ENCODE results near the gene SEMA4G.

The SEMA4G gene, protein sequence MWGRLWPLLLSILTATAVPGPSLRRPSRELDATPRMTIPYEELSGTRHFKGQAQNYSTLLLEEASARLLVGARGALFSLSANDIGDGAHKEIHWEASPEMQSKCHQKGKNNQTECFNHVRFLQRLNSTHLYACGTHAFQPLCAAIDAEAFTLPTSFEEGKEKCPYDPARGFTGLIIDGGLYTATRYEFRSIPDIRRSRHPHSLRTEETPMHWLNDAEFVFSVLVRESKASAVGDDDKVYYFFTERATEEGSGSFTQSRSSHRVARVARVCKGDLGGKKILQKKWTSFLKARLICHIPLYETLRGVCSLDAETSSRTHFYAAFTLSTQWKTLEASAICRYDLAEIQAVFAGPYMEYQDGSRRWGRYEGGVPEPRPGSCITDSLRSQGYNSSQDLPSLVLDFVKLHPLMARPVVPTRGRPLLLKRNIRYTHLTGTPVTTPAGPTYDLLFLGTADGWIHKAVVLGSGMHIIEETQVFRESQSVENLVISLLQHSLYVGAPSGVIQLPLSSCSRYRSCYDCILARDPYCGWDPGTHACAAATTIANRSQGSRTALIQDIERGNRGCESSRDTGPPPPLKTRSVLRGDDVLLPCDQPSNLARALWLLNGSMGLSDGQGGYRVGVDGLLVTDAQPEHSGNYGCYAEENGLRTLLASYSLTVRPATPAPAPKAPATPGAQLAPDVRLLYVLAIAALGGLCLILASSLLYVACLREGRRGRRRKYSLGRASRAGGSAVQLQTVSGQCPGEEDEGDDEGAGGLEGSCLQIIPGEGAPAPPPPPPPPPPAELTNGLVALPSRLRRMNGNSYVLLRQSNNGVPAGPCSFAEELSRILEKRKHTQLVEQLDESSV

DNA sequence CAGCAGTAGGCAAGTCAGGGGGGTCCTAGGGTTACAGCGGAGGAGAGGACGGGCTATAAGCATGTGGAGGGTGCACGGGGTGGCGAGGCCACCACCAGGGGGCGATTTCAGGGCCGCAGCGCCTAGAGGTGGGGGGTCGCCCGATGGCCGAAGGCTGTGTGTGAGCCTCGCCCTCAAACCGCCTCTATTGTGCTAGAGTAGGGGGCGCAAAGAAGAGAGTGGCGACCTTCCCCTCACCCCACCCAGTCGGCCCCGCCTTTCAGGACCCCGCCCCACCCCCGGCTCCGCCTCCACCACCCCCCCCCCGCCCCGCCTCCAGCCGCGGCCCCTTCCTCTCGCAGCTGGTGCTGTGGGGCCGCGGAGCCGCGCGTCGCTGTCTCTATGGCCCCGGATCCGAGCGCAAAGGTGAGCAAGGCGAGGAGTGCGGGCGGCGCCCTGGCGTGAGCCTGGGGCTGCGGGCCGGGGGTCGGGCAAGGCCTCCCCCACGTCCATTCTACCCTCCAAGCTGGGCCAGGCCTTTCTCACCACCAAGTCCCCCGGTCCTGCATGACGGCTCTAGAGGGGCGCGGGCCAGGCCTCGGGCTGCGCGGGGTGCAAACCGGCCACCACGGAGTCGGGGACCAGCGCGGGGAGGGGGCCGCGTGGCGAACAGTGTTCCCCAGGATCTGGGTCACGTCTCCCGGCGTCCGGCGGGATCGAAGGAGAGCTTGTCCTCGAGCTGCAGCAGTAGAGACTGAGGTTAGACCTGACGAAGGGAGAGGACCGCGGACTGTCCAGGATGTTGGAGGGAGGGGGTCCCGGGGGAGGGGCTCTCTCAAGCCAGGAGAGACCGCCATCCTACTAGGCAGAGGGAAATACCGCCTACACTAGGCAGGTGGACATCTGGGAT, at the start of gene SEMA4G:
Gene SEMA4G (plus strand): TSS at position 318 of the 889 bp plus-strand sequence. CDS start 3,409 bp downstream, outside the sequence.
- DNase-seq, result peak; percentile 28 to 69 (median 32)

DNA sequence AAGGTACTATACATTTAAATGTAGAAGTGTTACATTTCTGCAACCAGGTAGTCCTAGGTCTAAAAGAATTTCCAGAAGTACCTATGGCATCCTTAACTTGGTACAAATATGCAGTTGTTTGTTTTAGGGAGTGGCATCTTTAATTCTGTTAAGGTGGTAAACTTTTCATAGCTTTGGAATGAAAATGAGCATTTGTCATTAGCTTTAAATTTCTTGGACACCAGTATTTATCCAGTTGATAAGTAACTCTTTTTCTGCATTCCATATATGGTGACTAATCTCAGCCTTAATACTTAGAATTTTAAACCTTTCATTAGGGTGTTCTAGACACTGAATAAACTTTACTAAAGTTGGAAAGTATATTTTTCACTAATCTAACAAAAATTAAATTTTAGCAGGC, 45.7 kb upstream of the SEMA4G start:
- DNase-seq, result no peak

DNA sequence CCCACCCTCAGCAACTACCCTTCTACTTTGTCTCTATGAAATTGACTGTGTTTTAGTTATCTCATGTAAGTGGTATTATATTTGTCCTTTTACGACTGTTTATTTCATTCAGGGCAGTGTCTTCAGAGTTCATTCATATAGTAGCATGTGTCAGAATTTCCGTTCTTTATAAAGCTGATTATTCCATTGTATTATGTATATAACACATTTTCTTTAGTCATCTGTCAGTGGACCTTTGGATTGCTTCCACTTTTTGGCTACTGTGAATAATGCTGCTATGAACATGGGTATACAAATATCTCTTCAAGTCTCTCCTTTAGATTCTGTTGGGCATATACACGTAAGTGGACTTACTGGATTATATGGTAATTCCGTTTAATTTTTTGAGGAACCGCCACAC, 42.0 kb upstream of the SEMA4G start:
- no peak for DNase-seq

DNA sequence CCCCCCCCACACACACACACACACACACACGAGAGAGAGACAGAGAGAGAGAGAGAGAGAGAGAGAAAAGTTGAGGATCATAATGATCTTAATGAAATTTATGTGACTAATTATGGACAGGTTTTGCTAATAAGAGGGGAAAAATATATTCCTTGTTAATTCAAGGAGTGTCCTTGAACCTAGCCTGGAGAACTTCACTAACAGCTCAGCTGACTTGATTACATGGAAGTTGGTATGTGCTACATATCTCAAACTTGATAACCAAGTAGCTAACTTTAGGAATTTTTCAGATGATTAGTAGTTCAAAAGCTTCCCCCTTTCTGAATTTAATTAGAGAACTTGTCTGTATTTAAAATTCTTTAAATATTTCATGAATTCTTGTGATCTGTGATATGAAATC, 41.3 kb upstream of the SEMA4G start:
- DNase-seq, result no peak

DNA sequence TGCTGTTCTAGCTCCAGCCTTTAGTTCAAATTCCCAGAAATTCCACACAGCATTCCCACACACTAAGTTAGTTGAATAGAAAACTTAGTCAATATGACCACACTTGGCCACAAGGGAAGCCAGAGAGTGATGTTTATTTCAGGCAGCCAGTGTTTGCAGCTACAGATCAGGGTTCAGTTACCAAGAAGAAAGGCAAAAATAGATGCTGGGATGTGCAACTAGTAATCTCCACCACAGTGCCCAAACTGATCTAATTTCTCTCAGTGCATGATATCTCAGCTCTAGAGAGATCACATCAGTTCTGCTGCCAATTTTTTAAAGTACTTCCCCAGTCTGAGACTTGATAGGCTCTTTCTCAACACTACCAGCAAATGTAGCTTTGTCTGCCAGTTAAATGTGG, 38.9 kb upstream of the SEMA4G start:
- no peak for DNase-seq

DNA sequence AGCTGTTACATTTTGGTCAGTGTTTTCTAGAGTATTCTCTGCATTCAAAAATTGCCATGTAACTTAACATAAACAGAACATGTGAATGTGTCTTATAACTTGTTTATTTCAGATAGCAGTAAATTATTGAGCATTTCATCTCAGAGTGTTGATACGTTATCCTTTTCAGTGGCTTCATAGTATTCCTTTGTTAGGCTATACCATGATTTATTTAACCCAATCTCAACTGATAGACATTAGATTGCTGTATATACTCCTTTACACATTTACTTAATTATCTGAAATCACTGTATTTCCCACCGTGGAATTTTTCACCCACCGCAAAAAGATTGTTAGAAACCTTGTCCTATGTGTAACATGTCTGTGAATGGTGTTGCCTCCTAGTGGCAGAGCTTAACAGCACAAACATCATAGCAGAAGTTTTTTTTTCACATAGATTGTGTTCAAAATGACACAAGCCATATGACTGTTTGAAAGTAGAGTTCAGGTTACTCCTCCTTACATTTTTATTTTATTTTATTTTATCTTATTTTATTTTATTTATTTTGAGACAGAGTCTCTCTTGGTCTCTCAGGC, 35.1 kb upstream of the SEMA4G start:
- DNase-seq, result peak; percentile 12 to 28 (median 21)

DNA sequence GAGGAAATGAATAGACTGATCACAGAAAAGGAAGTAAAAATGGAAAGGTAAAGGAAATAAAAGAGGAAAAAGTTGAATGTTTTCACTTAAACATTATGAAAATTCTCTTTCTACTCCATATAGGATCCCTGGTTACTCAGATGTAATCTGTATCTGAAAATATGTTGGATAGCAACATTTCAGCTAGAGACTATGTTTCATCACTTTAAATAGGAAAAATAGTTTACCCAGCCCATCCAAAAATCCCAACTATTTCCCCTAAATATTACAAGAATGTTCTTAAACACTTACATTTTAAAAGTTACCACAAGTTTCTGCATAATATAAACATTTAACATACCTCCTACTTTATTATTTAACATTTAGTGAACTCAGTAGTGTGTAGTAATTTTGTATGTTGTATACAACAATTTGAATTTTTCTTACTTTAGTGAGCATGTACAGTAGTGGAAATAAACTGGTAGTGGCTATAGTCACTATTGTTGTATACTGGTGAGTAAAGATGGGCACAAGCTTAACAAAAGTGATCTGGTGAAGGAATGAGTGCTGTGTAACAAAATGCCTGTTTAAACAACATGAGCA, 29.4 kb upstream of the SEMA4G start:
- DNase-seq, result no peak

DNA sequence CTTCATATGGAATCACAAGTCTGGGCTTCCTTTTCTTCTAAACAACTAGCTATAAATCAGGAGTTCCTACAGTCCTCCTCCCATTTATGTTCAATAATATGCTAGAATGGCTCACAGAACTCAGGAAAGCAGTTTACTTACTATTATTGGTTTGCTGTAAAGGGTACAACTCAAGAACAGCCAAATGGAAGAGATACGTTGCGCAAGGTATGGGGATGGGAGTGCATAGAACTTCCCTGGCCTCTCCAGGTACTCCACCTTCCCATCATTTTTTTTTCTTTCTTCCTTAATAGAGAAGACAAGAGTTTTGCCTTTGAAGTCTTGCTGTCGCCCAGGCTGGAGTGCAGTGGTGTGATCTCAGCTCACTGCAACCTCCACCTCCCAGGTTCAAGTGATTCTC, 27.1 kb upstream of the SEMA4G start:
- no peak for DNase-seq

DNA sequence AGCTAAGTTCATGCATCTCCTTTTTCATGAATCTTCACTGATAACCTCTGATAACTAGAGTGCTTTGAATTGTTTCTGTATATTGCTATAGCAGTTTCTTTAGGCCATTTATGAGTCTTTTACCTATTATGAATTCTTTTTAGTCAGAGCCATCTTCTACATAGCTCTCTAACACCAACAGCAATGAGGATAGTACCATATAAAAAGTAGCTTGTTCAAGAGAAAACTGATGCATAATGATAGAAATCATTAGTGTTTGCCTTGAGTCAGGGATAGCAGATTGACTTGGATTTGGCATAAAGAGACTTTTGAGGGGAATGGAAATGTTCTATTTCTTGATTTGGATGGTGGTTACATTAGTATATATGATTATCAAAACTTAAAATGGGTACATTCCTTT, 25.8 kb upstream of the SEMA4G start:
- no peak for DNase-seq

DNA sequence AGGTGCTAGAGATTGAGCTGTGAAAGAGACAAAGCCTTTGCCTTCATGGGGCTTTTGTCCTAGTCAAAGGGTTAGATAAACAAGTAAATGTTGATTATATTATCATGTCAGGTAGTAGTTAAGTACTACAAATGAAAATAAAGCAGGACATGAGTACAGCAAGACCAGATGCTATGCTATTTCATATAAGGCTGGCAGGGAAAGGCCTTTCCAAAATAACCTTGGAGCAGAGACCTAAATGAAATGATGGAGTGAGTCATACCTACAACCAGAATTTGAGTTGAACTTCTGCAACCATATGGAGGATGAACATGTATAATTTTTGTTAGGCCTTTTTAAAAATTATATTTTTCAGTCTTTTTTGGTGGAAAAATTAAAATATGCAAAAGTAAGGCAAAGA, 23.6 kb upstream of the SEMA4G start:
- DNase-seq, result no peak

DNA sequence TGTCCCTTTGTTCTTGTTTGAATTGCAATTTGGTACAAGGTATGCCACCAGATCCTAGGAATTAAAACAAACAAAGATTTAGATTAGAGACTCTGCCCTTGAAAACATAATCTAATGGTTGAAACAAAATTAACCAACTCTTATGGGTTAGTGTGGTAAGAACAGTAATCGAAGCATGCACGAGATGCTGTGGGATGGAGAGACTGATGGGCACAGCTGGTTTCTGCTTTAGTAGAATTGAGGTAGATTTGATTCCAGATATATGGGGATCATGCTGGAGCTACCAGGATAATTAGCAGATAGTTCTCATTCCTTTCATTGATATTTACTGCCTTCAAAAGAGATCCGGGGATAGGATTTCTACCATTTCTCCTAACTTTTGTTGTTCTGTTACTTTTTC, 20.4 kb upstream of the SEMA4G start:
- DNase-seq, result peak in 1 of 3 donors; percentile 12

DNA sequence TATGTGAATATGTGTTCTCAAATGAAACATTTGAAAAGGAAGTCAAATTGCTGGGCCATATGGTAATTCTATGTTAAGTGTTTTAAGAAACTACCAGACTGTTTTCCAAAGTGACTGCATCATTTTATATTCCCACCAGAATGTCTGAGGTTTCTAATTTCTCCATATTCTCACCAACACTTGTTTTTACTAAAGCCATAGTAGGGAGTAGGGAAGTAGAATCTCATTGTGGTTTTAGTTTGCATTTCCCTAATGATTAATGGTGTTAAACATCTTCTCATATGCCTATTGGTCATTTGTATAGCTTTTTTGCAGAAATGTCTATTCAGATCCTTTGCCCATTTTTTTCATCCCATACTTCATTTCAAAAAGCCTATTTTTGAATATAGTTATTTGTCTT, 9.1 kb upstream of the SEMA4G start:
- DNase-seq, result peak; percentile 25 to 77 (median 77)

DNA sequence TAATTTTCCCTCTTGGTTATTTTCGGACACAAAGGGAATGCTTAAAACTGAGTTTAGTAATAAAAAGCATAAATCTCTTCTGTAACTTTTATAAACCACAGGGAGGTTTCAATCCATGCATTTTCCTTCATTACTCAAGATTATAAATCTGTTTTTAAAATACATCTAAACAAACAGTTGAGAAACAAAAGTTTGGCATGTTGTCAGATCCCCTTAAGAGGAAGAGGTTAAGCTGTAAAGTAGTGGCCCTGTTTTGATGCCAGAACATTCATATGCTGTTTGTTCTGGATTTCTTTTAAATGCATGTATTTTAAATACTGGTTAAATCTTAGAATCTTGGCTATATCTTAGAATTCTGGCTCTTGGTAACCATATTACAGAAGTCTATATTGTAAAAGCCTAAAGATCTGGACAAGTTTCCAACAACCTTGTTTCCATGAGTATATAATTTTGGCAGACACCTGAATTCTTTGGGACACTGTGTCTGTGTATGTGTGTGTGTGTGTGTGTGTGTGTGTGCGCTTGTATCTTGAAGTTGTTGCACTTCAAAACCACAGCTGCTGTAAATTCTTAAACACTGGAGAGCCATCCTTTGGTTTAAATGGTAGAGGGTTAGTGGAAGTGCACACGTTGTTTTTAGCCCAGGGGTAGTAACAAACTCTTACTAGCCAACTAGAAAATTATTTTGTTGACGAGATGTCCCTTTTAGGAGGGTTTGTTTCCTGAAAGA, 6.8 kb upstream of the SEMA4G start:
- no peak for DNase-seq

DNA sequence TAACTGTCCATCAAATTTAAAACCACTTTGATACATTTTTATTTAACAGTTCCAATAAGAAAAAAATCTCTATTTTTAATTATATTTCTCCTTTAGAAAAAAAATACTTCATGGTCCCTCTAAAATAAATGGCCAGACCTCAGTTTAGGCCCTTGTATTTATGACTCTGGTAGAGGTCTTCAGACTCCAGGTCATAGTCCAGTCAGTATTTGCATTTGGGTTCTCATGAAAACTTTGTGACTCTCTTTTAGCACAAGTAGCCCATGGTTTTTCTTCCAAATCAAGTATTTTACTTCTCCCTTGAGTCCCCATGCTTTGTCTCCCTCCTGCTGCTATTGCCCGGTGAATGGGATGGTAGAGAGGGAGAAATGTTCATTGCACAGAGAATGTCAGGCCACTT, 5.5 kb upstream of the SEMA4G start:
- DNase-seq, result no peak

DNA sequence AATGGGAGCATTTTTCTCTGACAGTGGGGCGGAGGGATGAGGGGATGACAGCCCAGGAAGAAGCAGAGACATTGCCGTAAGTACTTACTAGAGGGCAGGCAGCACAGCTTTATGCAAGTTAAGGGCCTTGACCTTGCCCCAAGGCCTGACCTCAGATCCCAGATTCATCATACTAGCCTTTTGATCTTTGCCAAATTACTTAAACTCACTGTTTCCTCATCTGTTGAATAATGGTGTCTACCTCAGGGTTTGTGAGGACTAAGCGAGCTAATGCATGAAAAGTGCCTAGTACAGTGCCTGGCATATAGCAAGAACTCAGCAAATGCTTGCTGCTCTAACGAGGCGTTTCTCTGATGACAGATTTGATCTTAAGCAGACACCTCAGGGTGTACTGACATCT, 3.5 kb upstream of the SEMA4G start:
- no peak for DNase-seq

DNA sequence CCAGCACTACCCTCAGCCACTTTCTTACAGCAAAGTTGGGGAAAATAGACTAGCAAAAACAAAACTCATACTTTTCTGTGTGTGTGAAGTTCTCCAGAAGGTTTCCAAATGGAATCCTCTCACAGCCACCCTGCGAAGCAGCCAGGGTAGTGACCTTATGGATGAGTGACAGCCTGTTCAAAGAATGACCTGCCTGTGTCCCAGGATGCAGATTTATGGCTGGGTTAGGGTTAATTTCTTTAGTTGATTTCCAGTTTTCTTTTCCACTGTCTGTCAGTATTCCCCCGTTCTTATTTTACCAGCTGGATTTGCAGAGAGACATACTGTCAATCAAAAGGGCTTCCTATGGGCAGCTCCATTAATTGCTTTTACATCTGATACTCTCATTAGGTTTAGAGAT, 2.4 kb upstream of the SEMA4G start:
- no peak for DNase-seq

DNA sequence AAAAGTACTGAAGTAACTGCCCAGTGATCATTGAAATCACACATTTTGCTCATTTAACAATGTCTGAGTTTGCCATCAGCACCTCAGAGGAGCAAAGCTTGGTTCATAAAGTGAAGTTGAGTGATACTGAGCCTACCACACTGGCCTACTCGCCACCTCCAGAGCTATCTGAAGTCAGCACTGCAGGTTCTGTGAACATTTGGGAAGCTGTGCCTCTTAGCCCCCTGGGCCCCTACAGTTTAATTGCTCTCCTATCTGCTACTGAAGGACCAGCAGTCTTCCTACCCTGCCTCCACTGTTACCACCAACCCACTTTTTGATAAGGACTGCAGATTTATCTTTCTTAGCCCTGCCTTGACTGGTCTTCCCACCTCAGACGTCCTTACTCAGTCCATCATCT, 2.0 kb upstream of the SEMA4G start:
- no peak for DNase-seq

DNA sequence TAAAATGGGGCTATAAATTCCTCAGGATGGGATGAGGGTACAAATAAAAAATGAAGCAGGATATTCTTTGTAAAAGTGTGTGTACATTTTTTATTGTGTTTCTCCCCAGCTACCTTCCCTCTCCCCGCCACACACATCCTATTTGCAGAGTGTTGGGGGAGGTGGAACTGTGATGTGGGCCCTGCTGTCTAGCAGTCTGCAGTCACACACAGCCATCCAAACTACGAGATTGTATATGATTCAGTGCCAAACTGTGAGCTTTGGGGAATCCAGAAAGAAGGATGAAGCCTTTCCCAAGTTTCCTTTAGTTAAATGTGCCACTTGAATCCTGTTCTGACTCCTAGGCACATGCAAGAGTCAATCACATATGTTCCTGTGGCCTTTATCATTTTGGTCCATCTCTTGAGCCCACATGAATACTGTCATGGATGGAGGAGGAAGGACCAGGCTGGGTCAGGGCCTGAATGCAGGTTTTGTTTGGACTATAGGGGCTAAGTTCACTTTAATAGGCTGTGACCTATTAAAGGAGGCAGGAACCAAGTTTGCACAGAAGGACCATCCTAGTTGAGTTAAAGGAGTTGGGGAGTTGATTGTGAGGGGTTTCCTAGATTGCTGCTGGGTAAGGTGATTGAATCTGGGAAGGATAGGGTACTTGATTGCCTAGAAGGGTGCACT, 1.1 kb upstream of the SEMA4G start:
- no peak for DNase-seq

DNA sequence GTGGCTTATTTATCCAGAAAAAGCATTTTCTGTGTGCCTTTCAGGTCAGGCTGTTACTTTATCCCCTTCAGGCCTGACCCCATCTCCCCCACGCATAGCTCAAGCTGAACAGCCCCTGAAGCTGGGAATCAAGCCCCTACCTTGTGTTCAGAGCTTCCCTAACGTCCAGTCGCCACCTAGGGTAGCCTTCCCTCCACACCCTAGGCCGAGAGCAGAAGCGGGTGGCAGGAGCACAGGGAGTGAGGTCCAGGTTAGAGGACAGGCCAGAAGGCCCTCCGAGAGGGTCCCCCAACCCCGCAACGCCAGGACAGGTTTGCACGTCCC, 479 bp upstream of the SEMA4G start:
- no peak for DNase-seq

DNA sequence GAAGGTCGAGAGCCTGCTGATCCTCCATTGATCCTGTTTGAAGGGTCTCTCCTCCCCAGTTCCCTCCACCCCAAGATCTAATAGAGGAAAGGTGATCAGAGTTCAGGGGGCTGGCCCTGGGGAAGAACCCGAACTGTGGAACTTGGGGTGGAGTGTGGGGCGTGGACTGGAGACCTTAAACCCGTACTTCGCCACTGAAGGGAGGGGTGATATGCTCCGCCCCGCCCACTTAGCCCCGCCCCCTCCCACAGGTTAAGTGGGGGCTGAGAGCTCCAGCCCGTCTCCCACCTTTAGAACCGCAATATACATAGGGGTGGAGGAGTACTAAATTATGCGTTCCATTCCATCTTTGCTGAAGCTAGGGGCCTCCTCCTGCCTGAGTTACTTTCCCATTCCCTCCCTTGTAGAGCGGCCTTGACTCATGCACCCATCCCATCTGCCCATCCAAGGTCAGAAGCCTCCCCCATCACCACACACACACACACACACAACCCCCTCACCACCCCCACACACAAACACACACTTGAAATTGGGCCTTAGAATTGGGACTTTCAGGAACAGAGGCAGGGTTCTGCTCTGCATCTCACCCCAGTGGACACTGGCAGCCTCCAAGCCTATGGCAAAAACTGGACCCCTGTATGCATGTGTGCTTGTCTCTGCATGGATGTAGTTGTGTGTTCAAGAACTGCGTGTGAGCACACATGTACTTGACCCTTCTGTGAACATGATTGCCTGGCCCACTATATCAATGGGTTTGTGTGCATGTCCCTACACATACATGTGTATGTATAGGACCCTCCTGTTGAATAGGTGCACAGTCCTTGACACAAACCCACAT, 991 bp downstream of the SEMA4G start:
- DNase-seq, result no peak
